ENCODE data around the gene BEND2.

- TF ChIP-seq FOSL1 (IDR thresholded peaks at IDR 0.05; ENCODE audit: low read depth) (no peak), JUND (IDR thresholded peaks at IDR 0.05) (no peak), CTCF (IDR thresholded peaks at IDR 0.05 in 2 of 3, conservative IDR thresholded peaks at IDR 0.05 in 1 of 3; ENCODE audit: borderline replicate concordance in 1 of 3, insufficient read depth in 1 of 3, low read depth in 2 of 3, low read length in 2 of 3) (no peak), YY1 (IDR thresholded peaks at IDR 0.05; ENCODE audit: extremely low read depth, insufficient replicate concordance, low read depth, low read length) (no peak), EZH2phosphoT487 (IDR thresholded peaks at IDR 0.05; ENCODE audit: borderline replicate concordance) (no peak), SP1 (IDR thresholded peaks at IDR 0.05; ENCODE audit: low read depth) (no peak), RAD21 (IDR thresholded peaks at IDR 0.05; ENCODE audit: low read depth) (no peak), EZH2 (IDR thresholded peaks at IDR 0.05) (no peak), MAX (IDR thresholded peaks at IDR 0.05) (no peak), SRF (IDR thresholded peaks at IDR 0.05; ENCODE audit: low read depth) (no peak)
Measured at GRCh38 chrX:18173494-18174180, 47.0 kb downstream of the BEND2 start.

Measured in HCT116 (cell line).